K562 (cell line): Measurements from ENCODE around the gene TNIK. TPM values are rescaled to one million over a fixed set of nuclear protein-coding genes. Genes with fewer than 3 reads are reported as not detected.
A peak's percentile ranks its signal among the peaks of the same experiment; 100 is the strongest.

Experiments used
- ATAC-seq: fragments of 200-7000 bp; cut with Tn5 transposase; 3 replicates; pipeline ENCODE4 v1.9.1; 2020; ENCODE audit warnings: moderate library complexity
- BruUV-seq: library from RNA; stranded (reverse); fragments of 400-500 nt; replicated peaks from 2 replicates; lab custom pipeline; 2021; lab: Mats Ljungman, UMichigan
- CTCF ChIA-PET: fragments of 300-600 bp; formaldehyde crosslinking; extraction: SDS; loops from one replicate; lab custom pipeline; 2021; ENCODE audit warnings: low intra/inter-chr PET ratio; lab: Yijun Ruan, JAX
- POLR2A ChIA-PET: fragments of 300-600, 350-650 bp; sonication (Branson Sonifier 250); formaldehyde crosslinking; extraction: SDS; loops from one replicate; lab custom pipeline; 2021; ENCODE audit warnings: antibody characterized with exemption, inconsistent platforms; lab: Yijun Ruan, JAX
- DNase-seq, 4 experiments: peaks; one replicate each; pipeline versions ENCODE4 v3.0.0 to v3.0.0-alpha.2; 2011 to 2018; ENCODE audit warnings: low spot score in 3 of 4, mixed read lengths in 3 of 4; ENCODE audit errors: extremely low read depth in 1 of 4
- FAIRE-seq: peaks from 2 replicates; lab custom pipeline; 2011; peaks lifted over from hg19 to GRCh38; lab: Jason Lieb, UNC
- H2AFZ ChIP-seq: 2 replicates; pipeline ENCODE4 v1.6.0; 2011; ENCODE audit warnings: low read depth, low read length, control low read depth, inconsistent platforms
- H3K27ac ChIP-seq: fragments of 200-600 bp; 3 replicates; pipeline ENCODE4 v1.8.0; 2011; ENCODE audit warnings: low read depth, mild to moderate bottlenecking, control low read depth, inconsistent platforms, low read length, moderate library complexity, mixed read lengths; ENCODE audit errors: extremely low read depth
- H3K27me3 ChIP-seq, 2 experiments: fragments of 300-600 bp in 1 of 2; 2 replicates in 1 of 2; 3 replicates in 1 of 2; pipeline versions ENCODE4 v1.6.0 to v1.8.0; 2011; ENCODE audit warnings: inconsistent platforms in 2 of 2, low read length in 2 of 2, mild to moderate bottlenecking in 1 of 2, mixed read lengths in 1 of 2, moderate library complexity in 1 of 2; ENCODE audit not compliant: control insufficient read depth in 2 of 2, insufficient read depth in 2 of 2
- H3K36me3 ChIP-seq: fragments of 300-600 bp; 3 replicates; pipeline ENCODE4 v1.8.0; 2011; ENCODE audit warnings: mild to moderate bottlenecking, low read length, inconsistent platforms; ENCODE audit not compliant: control insufficient read depth, insufficient read depth
- H3K4me1 ChIP-seq, 2 experiments: fragments of 200-600 bp in 1 of 2; replicated peaks in 1 of 2; 2 replicates in 1 of 2; 3 replicates in 1 of 2; pipeline versions ENCODE4 v1.5.1 to v1.8.0; 2011; ENCODE audit warnings: inconsistent platforms in 2 of 2, low read length in 2 of 2, mild to moderate bottlenecking in 1 of 2, mixed read lengths in 1 of 2, moderate library complexity in 1 of 2; ENCODE audit not compliant: control insufficient read depth in 2 of 2, insufficient read depth in 2 of 2
- H3K4me2 ChIP-seq: 2 replicates; pipeline ENCODE4 v1.6.1; 2011; ENCODE audit warnings: low read length, control low read depth, inconsistent platforms, mixed read lengths; ENCODE audit not compliant: insufficient read depth
- H3K4me3 ChIP-seq: fragments of 200-600 bp; sonication (generic), shearing (Covaris generic); 2 replicates; pipeline ENCODE4 v1.5.1; 2016; ENCODE audit warnings: control low read depth, inconsistent platforms
- H3K79me2 ChIP-seq: fragments of 200-600 bp; 3 replicates; pipeline ENCODE4 v1.8.0; 2011; ENCODE audit warnings: low read length, inconsistent platforms; ENCODE audit not compliant: control insufficient read depth, insufficient read depth
- H3K9ac ChIP-seq, 2 experiments: 2 replicates each; pipeline versions ENCODE4 v1.6.0 to v1.6.1; 2011; ENCODE audit warnings: low read depth in 2 of 2, low read length in 2 of 2, control low read depth in 1 of 2, inconsistent platforms in 1 of 2, mild to moderate bottlenecking in 1 of 2, mixed read lengths in 1 of 2; ENCODE audit not compliant: insufficient read depth in 1 of 2
- H3K9me1 ChIP-seq: one replicate; pipeline ENCODE4 v1.6.0; 2011; ENCODE audit warnings: inconsistent platforms, mild to moderate bottlenecking, low read length, moderate library complexity; ENCODE audit not compliant: control insufficient read depth, insufficient read depth
- H3K9me3 ChIP-seq: replicated peaks from 2 replicates; pipeline ENCODE4 v1.5.1; 2011; ENCODE audit warnings: low read depth, low read length, inconsistent platforms; ENCODE audit not compliant: control insufficient read depth, insufficient read depth
- H4K20me1 ChIP-seq: replicated peaks from 2 replicates; pipeline ENCODE4 v1.6.1; 2011; ENCODE audit warnings: low read length, inconsistent platforms, mixed read lengths; ENCODE audit not compliant: control insufficient read depth, insufficient read depth
- BRD9 ChIP-seq: fragments of 450-650 bp; IDR thresholded peaks from 2 replicates; pipeline ENCODE4 v1.6.1; 2018; ENCODE audit warnings: low read depth; ENCODE audit not compliant: partially characterized antibody
- CBFA2T3 ChIP-seq: fragments of 450-650 bp; IDR thresholded peaks from 2 replicates; pipeline ENCODE4 v1.6.1; 2017
- HDAC8 ChIP-seq: fragments of 450-650 bp; IDR thresholded peaks from 2 replicates; pipeline ENCODE4 v1.6.1; 2016; ENCODE audit warnings: mild to moderate bottlenecking, missing genetic modification characterization, moderate library complexity, missing compliant biosample characterization
- NFYB ChIP-seq: IDR thresholded peaks from 2 replicates; pipeline ENCODE4 v1.6.1; 2011; ENCODE audit warnings: mild to moderate bottlenecking, moderate library complexity; ENCODE audit not compliant: insufficient read length; ENCODE audit errors: extremely low read depth
- SPI1 ChIP-seq: IDR thresholded peaks from 2 replicates; pipeline ENCODE4 v1.6.1; 2011; ENCODE audit warnings: low read depth, low read length, control low read depth, borderline replicate concordance
- TBL1XR1 ChIP-seq, 2 experiments: IDR thresholded peaks; 2 replicates each; pipeline ENCODE4 v1.6.1; 2012; ENCODE audit warnings: improper control_type of control experiment in 2 of 2, low read length in 2 of 2, mild to moderate bottlenecking in 1 of 2
- ZNF143 ChIP-seq: sonication (generic); formaldehyde crosslinking; IDR thresholded peaks from 2 replicates; pipeline ENCODE4 v1.9.0; 2022; ENCODE audit warnings: mild to moderate bottlenecking, missing genetic modification reagents
- ZNF584 ChIP-seq: fragments of 200-800 bp; sonication (Bioruptor generic); IDR thresholded peaks from 2 replicates; pipeline ENCODE4 v1.6.1; 2016; ENCODE audit warnings: low read depth, mild to moderate bottlenecking, missing genetic modification characterization, missing compliant biosample characterization
- WGBS: fragments of 100-300 bp; shearing (Covaris generic); methylation state at CpG from one replicate; pipeline ENCODE4 v1.1.6; 2016; ENCODE audit warnings: low coverage, mixed read lengths; ENCODE audit not compliant: insufficient coverage; ENCODE audit errors: missing lambda C conversion rate; 5-methylcytosine and 5-hydroxymethylcytosine counted together
- in situ Hi-C: fragments of 300-500 bp; cut with MboI; formaldehyde crosslinking; loops from 4 replicates; pipeline ENCODE4 v1.15.0; 2018; ENCODE audit warnings: inconsistent platforms, mixed read lengths
- intact Hi-C: fragments of 100-400 bp; cut with micrococcal nuclease; formaldehyde crosslinking; loops from 2 replicates; pipeline ENCODE4 v1.14.2; 2022
- polyA plus RNA-seq, 8 experiments: library from polyadenylated mRNA; depleted of rRNA in 4 of 8; stranded (reverse) in 5 of 8; unstranded in 3 of 8; fragments of >200 nt; fragmentation: Nextera tagmentation in 2 of 8; fragmentation: Illumina TruSeq in 1 of 8; extraction: Ambion mirVana in 2 of 8; extraction: Trizol in 1 of 8; gene quantifications; 2 replicates each; pipeline versions ENCODE4 v1.2.1 to v1.2.3, GENCODE V29; 2011 to 2014; ENCODE audit warnings: inconsistent platforms in 1 of 8, missing spikeins in 1 of 8
- total RNA-seq, 7 experiments: library from RNA; depleted of rRNA in 6 of 7; stranded (reverse); fragments of >200 nt in 6 of 7; fragmentation: Illumina TruSeq in 2 of 7; extraction: Trizol in 2 of 7; gene quantifications; 2 replicates each; pipeline versions ENCODE4 v1.2.1 to v1.2.3, GENCODE V29; 2011 to 2021; ENCODE audit warnings: low replicate concordance in 1 of 7

The TNIK gene
- total and polyA plus RNA-seq, 9 of the 15 experiments (the other 6 are each of a cell fraction or from before 2014, with no cell fraction given) = 6.6 to 39.0 (median 24.7) TPM

- TF ChIP-seq CBFA2T3 (0 out of 2 replicates have a peak, but pooled peaks have one; percentile 4), HDAC8 (tag) (no peak), ZNF143 (CRISPR knock-in tag) (no peak), ZNF584 (CRISPR knock-in tag) (no peak)
Measured at GRCh38 chr3:171435757-171436156, 24.4 kb downstream of the TNIK start (continued).

GRCh38 chr3:171435143-171435542, 25.1 kb downstream of the TNIK start:
- H2AFZ ChIP-seq = no peak overlapping the region
- in situ Hi-C loops = no loop called here
- no peak overlapping the region for H3K9ac ChIP-seq
- H3K27me3 ChIP-seq = no peaks in the 10 kb centered on the region
- no TSS peak for BruUV-seq
- ATAC-seq = peak; percentile 40
- POLR2A ChIA-PET = interaction anchor here (1.2 kb wide), 1 partner anchor 10 kb away, joined by 5 read pairs; no protein-coding TSS in a partner anchor
- no peaks in the 10 kb centered on the region for H3K9me3 ChIP-seq
- no peak for DNase-seq
- H3K36me3 ChIP-seq = no peaks in the 10 kb centered on the region
- CTCF ChIA-PET = no interaction called here
- intact Hi-C loops = no loop called here
- WGBS = 45% methylated on average over 1 of the region's 1 CpG
- H3K9me1 ChIP-seq = no peaks in the 10 kb centered on the region
- peaks cover 74% of the 10 kb centered on the region for H3K79me2 ChIP-seq
- H4K20me1 ChIP-seq = 0 out of 2 replicates have a peak, but pooled peaks cover 6% of the 10 kb centered on the region
- H3K4me3 ChIP-seq = no peak overlapping the region
- no peak for FAIRE-seq
- H3K4me1 ChIP-seq = peaks cover 6 to 33% of the 10 kb centered on the region in 2 experiments
- H3K27ac ChIP-seq = no peak overlapping the region
- TF ChIP-seq NFYB = peak; percentile 6
- no peak for TF ChIP-seq TBL1XR1 (IDR thresholded peaks at IDR 0.05; ENCODE audit: low read length in 2 of 2)
- 0 out of 2 replicates have a peak, but pooled peaks have one; percentile 46 for TF ChIP-seq SPI1
- no peak for TF ChIP-seq BRD9
- no peak overlapping the region for H3K4me2 ChIP-seq
